HG02763 (cell line): ENCODE data around the gene INPP5E.
"Not testable (repeated sequence)": the region's sequence is repeated elsewhere in the genome, so short reads cannot be mapped to it uniquely, and the experiment has no call there.

Experiments used
- ATAC-seq: cut with Tn5 transposase; IDR thresholded peaks from one replicate; pipeline ENCODE4 v1.9.1; 2021; ENCODE audit warnings: mild to moderate bottlenecking, moderate library complexity; ENCODE audit not compliant: unreplicated experiment

Gene INPP5E

DNA sequence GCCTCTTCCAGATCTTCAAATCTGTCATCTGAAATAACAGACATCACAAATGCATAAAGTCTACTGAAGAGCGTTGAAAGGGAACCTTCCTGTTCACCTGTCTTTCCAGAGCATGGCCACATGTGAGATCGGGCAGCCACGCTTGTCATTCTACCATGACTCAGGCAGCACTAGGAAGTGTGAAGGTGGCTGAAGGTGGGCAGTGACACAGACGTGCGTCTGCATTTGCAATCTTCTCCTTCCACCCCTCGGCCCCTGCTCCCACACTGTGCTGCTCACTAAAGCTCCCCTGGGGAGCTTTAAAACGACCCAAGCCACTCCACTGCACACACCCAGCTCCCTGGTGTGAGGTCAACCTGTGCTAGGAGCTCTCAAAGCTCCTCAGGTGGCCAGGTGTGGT, 31.7 kb downstream of the INPP5E start:
- no peak for ATAC-seq

DNA sequence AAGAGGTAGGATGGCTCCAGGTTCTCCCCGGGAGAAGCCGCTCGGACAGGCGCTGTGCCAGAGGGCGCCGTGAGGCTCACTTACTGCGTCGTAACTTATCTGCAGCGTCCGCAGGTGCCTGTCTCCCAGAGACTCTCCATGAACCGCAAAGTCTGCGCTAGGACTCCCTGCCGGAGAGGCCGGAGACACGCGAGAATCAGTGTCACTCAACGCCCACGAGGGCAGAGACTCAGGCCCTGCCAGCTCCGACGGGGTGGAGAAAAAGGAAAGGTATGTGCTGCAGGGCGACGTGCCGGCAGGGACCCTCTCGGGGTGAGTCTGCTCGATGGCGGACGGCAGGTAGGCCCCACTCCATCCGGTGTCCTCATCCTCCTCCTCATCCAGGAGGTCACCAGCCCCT, 32.6 kb downstream of the INPP5E start:
- ATAC-seq = not testable (repeated sequence)

DNA sequence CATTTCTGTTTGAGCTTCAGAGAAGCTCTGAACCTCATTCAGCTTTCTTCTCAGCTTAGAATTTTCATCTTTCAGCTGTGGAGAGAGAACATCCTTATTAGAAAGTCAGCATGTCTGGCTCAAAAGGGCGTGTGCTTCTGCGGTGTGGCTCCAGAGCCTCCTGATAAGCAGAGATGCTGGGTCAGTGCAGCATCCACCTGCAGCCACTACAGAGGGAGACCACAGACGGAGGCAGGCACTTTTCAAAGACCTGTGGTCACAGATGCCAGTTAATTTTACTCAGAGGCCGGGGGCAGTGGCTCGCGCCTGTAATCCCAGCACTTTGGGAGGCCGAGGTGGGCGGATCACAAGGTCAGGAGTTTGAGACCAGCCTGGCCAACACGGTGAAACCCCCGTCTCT, 33.7 kb downstream of the INPP5E start:
- not testable (repeated sequence) for ATAC-seq

DNA sequence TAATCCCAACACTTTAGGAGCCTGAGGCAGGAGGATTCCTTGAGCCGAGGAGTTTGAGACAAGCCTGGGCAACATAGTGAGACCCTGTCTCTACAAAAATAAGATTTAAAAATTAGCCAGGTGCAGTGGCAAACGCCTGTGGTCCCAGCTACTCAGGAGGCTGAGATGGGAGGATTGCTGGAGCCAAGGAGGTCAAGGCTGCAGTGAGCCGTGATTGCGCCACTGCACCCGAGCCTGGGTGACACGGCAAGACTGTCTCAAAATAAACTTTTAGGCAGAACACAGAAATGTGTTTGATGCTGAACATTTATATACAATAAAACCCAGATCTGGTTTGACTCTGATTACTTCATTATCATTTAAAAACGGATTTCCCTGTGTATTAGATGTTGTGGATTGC, 34.2 kb downstream of the INPP5E start:
- ATAC-seq = no peak

DNA sequence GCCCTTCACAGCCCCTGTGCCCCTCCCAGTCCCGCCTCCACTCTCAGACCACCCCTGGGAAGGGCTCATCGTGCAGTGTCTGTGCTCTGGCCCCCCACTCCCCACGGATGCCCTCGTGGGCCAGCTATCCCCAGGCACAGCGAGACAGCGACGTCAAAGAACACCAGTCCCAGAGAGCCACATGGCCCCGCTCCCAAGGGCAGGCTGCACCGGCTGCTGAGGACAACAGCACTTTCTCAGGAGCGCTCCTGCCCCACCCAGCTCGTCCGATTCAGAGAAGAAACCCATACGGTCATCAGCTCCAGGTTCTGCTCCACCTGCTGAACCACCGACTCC, 34.9 kb downstream of the INPP5E start:
- ATAC-seq = no peak

DNA sequence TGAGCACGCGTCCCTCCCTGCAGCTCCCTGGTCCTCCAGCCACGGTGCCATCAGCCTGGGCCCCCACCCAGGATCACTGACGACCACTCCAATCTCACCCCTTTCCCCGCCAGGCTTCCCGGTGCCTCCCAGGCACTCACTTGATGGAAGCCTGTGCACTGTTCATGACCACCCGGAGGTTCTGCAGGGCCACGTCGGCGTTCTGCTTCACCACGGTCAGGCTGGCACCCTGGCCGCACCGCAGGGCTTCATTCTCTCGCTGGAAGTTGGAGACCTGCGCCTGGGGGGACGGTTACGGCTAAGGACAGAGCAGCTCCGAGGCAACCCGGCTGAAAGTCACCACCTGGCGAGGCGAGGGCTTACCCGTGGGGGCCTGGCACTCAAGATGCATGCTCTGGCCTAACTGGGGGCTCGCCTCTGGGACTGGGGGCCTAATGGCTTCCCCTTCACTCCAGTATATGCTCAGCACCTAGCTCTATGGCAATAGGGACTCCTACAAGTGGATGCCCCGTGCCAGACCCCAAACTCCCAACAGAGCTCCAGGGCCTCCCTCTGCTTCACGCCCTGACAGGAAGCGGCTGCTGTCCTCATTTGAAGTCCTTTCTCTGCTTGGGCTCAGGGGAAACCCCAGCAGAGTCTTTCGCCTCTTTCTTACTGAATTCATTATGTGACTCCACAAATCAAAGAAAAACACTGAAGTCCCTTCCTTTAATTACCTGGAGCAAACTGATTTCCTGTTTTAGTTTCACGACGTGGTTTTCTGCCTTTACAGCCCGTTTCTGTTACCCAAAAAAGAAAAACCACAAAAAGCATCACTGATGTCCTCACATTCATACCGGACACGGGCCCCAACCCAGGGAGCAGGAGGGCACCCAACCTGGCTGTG, 35.5 kb downstream of the INPP5E start:
- ATAC-seq = no peak

DNA sequence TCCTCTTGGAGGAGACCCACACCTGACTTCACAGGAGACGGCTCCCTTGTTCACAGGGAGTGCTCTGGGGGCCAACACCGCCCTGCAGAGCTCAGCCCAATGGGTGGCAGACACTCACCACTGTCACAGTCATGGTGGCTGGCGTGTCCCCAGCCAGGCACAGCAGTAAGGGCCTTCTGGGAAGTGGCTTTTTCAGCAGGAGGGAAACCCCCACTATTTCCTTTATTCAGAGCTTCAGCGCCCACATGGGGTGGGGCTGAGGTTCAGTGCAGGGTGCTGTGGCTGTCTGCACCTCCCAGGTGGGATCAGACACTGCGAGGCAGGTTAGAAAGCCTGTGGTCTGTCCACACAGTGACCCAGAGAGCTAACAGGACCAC, 36.1 kb downstream of the INPP5E start:
- no peak for ATAC-seq

DNA sequence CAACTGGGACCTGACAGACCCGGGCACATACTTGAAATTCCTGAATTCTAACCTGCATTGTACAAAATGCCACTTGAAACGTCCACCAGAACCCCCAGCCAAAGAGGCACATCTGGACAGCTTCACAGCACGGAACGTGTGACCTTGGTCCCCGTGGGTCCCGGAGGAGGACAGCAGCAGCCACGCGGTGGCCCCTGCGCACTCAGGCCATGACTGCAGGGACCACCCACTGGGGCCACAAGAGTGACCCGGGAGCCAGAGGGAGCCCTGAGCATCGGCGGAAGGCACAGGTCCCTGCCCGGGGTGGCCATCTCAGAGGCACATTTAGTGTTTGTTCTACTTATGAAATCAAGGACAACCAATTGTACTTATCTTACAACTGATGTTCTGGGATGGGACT, 37.6 kb downstream of the INPP5E start:
- no peak for ATAC-seq

DNA sequence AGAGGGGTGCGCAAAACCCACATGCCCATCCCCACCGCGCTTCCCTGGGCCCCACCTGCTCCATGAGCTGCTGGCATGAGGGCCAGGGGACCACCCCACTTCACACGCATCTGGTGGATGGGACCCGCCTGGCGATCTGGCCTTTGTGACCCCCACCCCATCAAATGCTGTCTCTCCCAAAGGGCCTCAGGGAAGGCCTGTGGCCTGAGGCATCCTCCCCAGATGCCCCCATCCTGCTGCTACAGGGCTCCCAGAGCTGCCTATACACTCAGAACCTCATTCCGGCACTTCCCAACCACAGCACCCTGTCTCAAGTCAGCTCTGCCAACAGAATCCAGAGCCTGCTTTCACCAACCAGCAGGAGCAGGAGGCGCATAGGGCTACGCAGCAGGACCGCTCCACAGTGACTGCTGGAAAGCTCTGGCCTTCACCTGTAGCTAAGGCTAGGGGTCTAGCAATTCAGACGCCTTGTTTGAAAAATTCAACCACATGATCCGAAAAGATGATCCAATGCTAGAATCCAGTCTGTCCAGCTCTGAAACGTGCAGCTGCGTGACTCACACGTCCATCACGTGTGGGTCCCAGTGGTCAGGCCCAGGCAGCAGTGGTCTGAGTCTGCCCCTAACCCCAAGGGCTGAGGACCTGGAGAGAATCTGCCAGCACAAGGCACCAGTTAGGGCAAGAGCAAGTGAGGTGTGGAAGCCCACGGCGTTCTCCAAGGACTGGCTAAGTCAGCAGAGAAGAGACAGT, 38.3 kb downstream of the INPP5E start:
- no peak for ATAC-seq

DNA sequence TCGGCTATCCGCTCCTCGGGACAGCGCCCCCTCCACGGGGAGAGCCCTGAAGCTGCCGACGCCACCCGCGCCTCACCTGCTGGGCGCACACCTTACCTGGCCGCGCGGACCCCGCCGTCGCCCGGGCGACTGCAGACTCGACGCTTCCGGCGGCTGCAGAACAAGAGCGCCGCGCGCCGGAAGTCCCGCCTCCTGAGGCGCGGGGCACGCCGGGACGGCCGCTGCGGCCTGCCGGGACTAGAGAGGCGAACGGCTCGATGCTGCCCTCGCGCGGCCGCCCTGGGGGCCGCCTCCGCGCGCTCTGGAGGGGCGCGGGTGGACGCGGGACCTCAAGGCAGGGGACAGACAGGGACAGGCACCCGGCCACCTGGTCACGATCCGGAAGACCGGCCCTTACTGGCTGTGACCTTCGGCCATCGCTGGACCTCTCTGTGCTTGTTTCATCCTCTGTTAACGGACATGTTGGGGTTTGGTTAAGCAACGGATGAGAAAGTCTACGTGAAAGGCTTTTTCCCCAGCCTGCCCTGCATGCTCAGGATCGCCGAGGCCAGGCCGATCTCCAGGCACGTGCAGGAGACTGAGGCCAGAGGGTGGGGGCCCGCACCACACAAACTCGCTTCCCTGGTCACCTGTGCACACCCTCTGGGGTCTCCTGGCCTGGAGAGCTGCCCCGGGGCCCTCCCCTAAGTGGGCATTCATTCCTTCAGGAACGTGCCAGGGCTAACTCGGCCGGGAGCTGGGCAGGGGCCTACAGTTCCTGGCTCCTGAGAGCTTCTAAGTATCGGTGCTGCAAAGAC, 39.4 kb downstream of the INPP5E start, which contains the start of gene SNAPC4:
Gene SNAPC4, minus strand, starts transcription at position 133 of the 797 bp plus-strand sequence. CDS start 1,742 bp downstream, outside the sequence.
- peak; percentile 84 for ATAC-seq

DNA sequence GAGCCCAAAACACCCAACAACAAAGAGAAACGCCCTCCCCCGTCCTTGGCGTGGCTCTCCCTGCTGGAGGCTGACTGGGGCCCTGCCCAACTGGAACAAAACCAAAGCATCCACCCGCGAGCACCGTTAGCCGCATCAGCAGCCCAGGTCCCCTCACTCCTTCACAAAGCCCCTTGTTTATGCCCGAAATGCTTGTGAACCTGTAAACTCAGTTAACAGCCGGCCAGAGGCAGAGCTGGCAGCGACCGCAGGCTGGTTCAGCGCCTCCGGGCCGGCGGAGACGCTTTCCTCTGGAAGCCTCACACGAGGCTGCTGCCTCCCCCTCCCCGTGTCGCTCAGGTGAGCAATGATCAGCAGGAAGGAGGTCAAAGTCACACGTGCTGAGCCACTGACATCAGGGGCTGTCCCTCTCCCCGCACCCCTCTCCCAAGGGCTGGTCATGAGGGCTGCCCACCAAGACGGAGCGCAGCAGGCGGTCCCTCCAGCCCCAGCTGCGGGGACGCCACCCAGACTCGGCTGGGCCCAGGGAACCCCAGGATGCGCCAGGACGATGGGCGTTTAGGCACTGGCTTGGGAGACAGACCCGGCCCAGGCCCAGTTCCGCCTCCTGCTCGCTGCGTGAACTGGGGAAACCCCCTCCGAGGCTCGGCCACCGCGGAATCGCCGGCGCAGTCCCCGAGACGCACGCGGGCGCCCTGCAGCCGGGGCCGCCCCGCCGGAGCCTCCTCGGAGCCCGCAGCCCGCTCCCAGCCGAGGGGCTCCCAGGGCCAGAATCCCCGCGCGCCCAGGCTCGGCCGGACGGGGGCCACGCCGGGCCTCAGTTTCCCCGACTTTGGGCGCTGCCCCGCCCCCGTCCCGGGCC, 40.2 kb downstream of the INPP5E start:
- ATAC-seq = peak; percentile 21

DNA sequence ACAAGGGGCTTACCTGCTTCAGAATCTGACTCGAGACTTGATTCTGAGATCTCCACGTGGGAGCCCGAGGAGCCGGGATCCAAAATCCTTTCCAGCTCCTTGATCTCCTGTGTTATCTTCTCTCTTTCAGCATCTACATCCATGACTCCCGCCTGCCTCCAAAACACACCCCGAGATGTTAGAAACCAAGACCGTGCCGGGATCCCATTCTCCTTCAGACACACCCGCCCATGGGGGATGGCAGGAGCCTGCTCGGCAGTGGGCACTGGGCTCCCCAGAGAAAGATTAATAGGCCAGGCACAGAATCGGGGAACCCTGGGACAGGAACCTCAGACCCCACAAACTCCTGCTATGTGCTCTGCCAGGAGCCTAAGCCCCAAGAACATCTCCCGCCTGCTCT, 41.4 kb downstream of the INPP5E start:
- ATAC-seq = no peak

DNA sequence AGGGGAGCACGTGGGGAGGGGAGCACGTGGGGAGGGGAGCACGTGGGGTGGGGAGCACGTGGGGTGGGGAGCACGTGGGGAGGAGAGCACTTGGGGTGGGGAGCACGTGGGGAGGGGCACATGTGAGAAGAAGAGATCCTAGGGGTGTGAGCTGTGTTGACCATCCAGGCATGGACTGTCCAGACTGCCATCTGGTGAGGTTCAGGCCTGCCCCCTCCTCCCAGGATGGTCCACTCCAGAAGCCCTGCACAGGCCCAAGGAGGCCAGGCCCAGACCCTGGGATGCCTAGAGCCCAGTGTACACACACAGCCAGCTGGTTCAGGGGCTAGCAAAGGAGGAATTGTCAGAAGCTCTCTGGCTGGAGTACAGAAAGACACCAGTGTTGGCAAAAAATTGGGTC, 42.0 kb downstream of the INPP5E start:
- no peak for ATAC-seq

DNA sequence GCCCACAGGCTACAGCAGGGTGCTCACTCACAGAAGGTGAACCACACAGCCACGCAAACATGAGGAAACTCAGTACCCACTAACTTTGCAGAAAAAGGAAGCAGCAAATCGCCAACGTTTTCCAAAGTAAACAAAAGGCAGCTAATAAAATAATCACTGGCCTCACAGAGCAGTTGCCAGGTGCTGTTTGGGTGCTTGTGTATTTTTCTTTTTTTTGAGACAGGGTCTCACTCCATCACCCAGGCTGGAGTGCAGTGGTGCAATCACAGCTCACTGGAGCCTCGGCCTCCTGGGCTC, 43.5 kb downstream of the INPP5E start:
- ATAC-seq = no peak

DNA sequence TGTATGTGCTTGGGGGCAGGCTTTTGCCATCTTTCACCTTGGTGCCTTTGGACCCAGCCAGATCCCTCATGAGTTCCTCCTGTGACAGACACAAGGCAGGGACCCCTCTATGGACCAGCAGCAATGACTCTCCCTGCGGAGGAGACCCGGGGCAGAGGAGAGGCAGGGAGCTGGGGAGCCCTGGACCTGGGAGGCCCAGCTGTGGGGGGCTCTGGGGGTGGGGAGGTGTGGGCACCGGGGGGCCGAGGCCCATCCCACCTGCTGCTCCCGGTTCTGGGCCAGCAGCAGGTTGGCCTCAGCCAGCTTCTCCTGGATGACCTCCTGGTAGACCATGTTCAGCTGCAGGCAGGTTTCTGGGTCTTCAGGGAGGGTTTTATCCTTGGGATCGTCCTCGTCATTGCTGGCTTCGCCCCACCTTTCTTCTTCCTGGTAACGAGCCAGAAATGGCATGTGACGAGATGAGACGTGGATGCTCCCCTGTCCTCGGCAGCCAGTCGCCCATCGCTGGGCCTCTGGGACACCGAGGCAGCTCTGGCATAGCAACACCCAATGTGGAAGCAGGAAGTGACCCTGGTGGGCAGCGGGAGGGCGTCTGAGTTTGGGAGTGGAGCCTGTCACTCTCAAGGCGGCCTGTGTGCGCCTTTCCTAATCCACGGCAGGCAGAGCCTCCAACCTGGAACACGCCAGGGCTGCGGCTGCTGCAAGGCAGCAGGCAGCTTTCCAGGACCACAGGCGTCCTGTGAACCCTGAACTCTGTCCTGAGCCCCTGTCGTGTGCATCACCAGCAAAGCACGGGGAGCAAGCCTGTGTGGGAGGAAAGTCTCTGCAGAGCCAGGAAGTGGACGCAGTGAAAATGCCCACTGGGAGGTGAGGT, 44.1 kb downstream of the INPP5E start:
- no peak for ATAC-seq

DNA sequence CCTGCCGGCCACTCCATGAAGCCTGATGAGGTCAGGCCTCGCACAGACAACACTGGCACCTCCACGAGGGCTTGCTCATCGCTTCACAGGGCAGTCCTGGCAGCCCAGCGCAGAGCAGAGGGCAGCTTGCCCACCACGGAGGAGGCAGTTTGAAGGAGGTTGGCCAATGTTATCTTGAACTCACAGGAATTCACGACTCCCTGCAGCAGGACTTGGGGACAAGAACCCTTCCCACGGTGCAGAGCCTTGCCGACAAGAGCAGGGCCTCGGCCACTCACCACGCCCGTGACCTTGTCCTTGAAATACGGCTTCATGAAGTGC, 44.7 kb downstream of the INPP5E start:
- no peak for ATAC-seq

DNA sequence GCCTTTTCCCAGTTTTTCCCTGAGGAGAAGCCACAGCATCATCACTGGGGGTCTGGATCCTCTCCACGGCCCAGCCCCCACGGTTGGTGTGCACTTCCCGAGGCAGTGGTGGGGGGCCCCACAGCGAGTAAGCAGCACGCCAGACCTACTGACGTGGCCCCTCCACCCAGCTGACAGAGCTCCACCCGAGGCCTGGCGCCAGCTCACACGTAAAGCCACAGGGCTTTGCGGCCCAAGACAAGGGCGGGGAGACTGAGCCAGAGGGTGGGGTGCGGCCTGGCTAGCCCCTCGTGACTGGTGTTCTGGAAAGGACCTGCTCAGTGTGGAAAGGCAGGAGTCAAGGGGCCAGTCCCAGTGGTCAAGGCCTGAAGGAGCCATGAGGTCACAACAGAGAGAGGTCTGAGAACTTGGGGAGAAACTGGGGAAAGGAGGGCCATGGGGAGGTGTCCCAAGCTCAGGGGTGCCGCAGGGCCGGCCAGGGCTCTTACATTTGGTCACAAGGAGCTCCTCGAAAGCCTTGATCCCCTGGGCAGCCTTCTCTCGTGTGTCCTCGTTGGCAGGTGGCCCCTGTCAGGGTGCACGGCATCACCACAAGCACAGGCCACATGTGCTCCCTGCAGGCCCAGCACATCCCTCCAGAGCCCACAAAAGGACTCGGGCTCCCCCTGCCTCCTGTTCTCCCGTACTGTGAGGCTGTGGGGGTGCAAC, 45.2 kb downstream of the INPP5E start:
- ATAC-seq = no peak

DNA sequence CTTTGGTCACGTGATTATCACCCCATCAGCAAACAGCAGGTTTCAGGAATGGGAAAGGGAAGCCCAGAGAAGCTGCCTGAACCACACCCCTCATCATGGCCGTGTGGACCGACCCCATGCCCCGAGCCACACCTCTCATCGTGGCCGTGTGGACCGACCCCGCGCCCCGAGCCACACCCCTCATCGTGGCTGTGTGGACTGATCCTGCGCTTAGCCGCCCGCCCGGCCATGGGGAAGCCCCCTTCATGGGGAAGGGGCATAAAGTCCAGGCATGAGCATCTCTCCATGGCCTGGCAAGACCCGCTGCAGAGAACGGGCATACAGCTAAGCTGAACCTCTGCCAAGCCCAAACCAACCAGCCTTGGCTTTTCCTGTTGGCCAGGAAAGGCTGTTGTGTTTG, 46.1 kb downstream of the INPP5E start:
- ATAC-seq = no peak
